Measurements from ENCODE around the gene KIF23.

DNA sequence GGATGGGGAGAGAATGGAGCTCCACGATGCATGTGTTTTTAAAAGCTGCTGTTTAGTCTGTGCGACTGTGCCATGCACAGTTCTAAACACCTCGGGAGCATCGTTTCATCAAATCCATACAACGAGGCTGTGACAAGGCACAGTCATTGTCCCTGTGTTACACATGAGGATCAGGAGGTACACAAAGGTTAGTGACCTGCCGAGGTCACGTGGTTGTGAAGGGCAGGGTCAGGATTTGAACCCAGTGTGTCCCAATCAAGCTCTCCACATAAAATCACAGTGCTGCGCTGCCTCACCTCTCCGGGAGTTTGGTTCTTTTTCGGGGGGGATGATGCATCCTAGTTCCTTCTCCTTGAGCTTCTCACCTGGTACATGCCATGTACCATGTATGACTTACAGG lies 18.7 kb upstream of the KIF23 start:
- TF ChIP-seq CTCF (IDR thresholded peaks at IDR 0.05) (no peak), EZH2 (IDR thresholded peaks at IDR 0.05) (no peak)
